HG02852 (cell line): ENCODE measurements around the gene PIKFYVE.
A peak's percentile ranks its signal among the peaks of the same experiment; 100 is the strongest.
"Not testable (repeated sequence)": the region's sequence is repeated elsewhere in the genome, so short reads cannot be mapped to it uniquely, and the experiment has no call there.

Source experiments
- ATAC-seq: cut with Tn5 transposase; IDR thresholded peaks from one replicate; pipeline ENCODE4 v1.9.1; 2021; ENCODE audit warnings: mild to moderate bottlenecking, moderate library complexity; ENCODE audit not compliant: unreplicated experiment

PIKFYVE gene

GRCh38 chr2:208358758-208359631, 92.9 kb downstream of the PIKFYVE start:
- ATAC-seq, result no peak

- ATAC-seq, result no peak
These were observed 93.6 kb downstream of the PIKFYVE start for GRCh38 chr2:208359632-208359986.

GRCh38 chr2:208360259-208361076, 94.4 kb downstream of the PIKFYVE start:
- no peak for ATAC-seq

- ATAC-seq, result no peak
These were observed 95.0 kb downstream of the PIKFYVE start for GRCh38 chr2:208361077-208361441.

- peak; percentile 72 for ATAC-seq
These were observed 97.4 kb downstream of the PIKFYVE start for GRCh38 chr2:208363485-208363884.

GRCh38 chr2:208366215-208367127, 100.4 kb downstream of the PIKFYVE start:
- peak; percentile 64 for ATAC-seq

- ATAC-seq, result no peak
These were observed 103.0 kb downstream of the PIKFYVE start for GRCh38 chr2:208369091-208369490.

GRCh38 chr2:208370881-208371633, 105.0 kb downstream of the PIKFYVE start:
- no peak for ATAC-seq

GRCh38 chr2:208371634-208371935, 105.5 kb downstream of the PIKFYVE start:
- ATAC-seq, result no peak

- peak; percentile 63 for ATAC-seq
These were observed 107.5 kb downstream of the PIKFYVE start for GRCh38 chr2:208373460-208374089.

GRCh38 chr2:208375491-208376068, 109.5 kb downstream of the PIKFYVE start:
- ATAC-seq, result no peak

- not testable (repeated sequence) for ATAC-seq
These were observed 111.3 kb downstream of the PIKFYVE start for GRCh38 chr2:208377344-208377860.

- no peak for ATAC-seq
These were observed 113.1 kb downstream of the PIKFYVE start for GRCh38 chr2:208379192-208379591.

GRCh38 chr2:208384637-208385036, 118.6 kb downstream of the PIKFYVE start:
- no peak for ATAC-seq

- no peak for ATAC-seq
These were observed 120.5 kb downstream of the PIKFYVE start for GRCh38 chr2:208386541-208386940.

GRCh38 chr2:208389940-208390339, 123.9 kb downstream of the PIKFYVE start:
- ATAC-seq, result no peak

- no peak for ATAC-seq
These were observed 126.2 kb downstream of the PIKFYVE start for GRCh38 chr2:208392300-208392699.

- ATAC-seq, result not testable (repeated sequence)
These were observed 130.7 kb downstream of the PIKFYVE start for GRCh38 chr2:208396796-208397195.

- no peak for ATAC-seq
These were observed 133.1 kb downstream of the PIKFYVE start for GRCh38 chr2:208399201-208399600.
